ENCODE data around the gene TMEM140. TPM values are rescaled to one million over a fixed set of nuclear protein-coding genes. Genes with fewer than 3 reads are reported as not detected.

TMEM140 gene
- total RNA-seq, 1 donor from 2014 or later, result 42.1 TPM

DNA sequence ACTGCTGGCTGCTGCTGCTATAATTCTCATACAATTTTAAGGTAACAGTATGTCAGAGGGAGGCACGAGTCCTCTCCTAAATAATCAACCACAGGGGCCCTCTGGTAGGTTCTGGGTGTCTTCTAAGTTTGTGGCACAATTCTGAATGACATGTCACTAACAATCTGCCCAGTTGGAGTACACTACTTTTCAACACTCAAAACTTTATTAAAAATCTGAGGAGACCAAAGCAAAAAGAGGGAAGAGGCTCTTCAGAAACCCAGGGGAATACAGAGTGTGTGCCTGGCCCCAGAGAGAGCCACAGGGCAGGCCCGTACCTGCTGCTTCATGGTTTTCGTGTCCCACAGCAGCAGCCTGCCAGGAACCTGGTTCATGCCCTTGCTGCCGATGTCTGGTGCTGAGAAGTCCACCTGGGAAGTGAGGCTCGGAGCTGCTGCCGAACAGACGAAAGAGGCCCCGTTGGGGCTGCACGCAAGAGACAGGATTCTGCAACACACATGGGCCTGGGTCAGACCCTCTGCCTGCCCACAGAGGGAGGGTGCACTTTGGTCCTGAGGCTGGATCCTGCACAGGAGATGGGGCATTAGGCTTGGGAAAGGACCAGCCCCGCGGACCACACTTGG is 45.2 kb downstream of the TMEM140 start:
- DNase-seq (ENCODE audit: extremely low read depth, low read depth, low spot score), result no peak

DNA sequence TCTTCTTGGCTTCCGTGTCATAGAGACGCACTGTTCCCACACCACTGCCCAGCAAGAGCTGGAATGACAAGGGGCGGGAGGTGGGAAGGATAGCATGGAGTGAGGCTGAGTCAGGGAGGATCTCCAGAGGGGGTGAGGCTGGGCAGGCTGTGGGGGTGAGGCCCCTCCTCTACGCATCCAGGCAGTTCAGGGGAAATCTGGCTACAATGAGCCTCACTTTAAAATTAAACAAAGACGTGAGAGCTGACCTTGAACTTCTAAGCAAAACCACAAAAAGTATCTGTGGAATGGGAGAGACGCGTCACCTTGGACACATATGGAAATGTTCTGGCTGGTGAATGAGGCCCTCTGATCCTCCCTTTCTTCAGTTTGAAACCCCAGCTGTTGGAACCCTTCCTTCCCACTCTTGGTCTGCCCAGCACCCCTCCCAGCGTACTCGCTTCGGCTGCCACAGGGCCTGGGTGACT is 45.8 kb downstream of the TMEM140 start:
- DNase-seq (ENCODE audit: extremely low read depth, low read depth, low spot score), result no peak

DNA sequence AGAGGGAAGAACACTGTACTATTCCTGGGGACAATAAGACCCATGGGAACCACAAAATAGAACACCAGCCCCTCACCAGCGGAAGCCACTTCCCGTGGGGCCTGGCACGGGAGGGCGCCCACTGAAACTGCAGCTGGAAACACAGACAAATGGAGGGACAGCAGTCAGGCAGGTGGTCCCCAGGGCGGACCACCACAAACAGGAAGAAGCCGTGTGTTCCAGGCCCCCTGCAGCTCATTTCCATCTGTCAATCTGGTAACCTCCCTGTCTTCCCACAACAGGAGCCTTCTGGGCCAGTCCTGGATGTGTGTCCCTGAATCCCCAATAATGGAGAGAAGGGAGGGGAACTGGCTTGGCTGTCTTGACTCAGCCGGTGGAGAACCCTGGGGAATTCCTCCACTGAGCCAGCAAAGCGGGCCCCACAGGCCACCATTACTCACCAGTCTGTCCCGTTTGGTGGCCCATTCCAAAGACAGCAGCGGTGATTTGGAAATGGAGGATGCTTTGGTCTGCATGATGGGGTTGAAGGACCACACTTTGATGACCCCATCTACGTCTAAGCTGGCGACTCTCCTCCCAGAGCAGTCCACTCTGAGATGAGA is 46.7 kb downstream of the TMEM140 start:
- no peak for DNase-seq (ENCODE audit: extremely low read depth, low read depth, low spot score)

DNA sequence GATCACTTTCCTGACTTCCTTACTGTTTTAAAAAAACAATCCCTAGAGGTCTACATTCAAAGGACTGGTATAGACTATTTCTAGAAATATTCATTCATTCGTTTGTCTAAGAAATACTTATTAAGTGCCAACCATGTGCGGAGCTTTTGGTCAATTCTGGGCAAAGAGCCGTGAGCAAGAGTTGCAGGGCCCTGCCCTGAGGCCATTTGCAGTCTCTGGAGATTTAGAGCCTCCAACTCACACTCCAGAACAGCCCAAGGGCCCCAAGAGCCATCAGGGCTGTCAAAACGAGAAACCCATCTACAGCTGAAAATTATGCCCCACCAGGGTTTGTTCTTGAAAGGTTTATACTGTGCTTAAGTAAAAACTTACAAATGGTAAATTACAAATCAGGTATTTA is 47.3 kb downstream of the TMEM140 start:
- no peak for DNase-seq (ENCODE audit: extremely low read depth, low read depth, low spot score)

DNA sequence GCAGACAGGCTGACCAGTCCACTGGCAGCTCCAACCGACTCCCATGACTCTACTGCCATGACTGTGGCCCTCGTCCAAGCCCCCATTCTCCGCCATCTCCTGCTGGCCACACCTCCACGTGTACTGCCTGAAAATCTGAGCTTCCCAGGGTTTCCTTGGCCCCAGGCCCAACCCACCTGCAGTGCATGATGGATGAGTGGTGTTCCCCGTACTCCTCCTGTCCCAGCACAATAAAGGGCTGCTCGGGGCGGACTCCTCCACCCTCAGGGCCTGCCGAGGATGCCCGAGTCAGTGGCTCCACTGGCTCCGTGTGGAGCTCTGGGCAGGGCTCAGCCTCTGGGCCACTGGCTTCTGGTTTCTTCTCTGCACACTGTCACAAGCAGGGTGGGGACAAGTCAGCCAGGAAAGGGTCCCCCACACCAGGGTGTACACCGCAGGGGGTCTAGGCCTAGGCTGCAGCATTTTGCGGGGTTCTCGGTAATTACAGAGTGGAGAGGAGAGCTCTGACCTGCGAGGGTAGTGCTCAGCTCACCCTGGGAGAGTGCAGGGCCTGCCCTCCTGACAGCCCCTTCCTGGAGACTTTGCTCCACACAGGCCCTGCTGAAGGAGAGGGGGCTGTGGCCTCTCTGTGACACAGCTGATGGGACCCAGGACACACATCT is 48.2 kb downstream of the TMEM140 start:
- DNase-seq (ENCODE audit: extremely low read depth, low read depth, low spot score), result no peak

DNA sequence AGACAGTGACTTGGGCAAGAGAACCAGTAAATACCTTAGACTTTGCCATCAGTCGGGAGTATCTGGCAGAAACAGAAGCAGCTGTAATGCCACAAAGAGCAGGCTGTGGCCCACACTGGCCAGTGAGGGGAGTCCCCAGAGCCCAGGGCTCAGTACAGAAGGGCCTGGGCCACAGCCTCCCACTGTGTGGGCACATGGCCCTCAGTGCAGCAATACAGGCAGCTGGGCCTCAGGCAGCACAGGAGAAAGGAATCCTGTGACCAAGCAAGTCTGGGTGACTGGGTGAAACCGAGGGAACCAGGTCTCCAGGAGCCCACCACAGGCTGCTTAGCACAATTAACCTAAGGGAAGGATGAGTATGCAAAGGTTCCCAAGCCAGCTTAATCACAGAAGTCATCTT is 49.5 kb downstream of the TMEM140 start:
- DNase-seq (ENCODE audit: extremely low read depth, low read depth, low spot score), result no peak

DNA sequence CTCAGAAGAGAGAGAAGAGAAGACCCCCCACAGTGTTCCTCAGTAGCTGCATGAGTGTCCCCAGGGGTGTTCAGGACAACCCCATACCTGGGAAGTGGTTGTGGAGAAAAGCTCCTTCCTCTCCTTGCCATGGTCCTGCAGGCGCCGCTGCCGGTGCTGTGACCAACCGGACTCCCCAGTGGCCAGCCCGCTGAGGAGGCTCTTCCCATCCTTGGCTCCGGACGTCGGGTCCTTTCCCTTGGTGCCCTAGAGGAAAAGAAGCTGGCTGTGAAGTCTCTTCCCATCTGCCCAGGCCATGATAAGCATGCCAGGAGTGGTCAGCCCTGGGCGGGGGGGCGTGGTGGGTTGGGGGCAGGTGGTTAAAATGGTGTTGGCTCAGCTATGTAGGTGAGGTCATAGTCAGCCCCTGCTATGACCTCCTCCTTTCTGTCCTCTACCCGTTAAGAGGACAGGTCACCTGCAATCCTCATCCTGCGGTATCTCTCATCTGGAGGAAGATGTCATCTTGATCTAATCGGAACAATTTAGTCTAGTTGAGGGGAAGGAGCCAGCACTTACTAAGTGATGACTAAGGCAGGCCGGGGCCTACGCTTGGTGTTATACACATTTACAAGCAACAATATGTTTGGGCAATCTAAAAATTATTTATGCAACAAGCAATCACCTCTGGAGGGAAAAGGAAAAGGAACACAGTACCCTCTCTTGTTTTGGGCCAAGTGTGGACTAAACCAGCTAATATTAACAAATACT is 50.2 kb downstream of the TMEM140 start:
- no peak for DNase-seq (ENCODE audit: extremely low read depth, low read depth, low spot score)

DNA sequence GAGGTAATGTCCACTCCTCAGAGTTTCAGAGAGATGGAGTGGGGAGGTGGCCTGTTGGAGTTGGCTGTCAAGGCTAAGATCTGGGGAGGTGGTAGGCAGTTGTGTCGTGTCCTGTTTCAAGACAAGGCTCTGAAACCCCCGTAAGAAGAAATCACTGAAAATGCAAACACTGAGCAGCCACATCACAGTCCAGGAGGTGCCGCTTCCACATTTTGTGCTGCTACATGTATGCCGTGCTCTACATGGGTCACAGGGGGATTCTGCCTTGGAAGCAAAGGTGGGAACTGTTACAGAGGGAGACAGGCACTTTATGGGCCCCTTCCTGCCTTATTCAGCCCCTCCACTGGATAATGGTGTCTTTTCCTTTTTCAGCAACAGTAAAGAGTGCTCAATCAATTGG is 51.6 kb downstream of the TMEM140 start:
- DNase-seq (ENCODE audit: extremely low read depth, low read depth, low spot score), result no peak

DNA sequence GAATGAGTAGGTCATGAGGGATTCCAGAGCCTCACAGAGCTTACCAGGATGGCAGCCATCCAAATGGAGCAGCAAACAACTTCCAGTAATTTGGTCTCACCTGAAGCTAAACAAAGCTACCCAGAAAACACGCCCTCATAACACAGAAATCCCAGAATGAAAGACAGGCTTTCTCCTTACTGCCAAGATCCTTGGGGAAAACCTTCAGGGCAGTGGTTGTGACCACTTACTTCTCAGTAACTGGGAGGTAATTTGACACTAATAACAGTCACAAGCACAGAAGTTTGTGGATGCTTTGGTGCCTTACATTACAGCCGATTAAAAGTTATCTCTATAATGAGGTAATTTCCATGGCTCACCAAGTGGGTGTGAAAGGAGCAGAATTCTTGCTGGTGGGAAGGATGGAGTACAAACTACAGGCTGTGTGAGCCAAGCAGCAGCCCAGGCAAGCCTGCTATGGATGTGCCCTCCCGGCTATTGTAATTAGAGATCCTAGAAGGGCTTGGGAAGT is 53.0 kb downstream of the TMEM140 start:
- DNase-seq (ENCODE audit: extremely low read depth, low read depth, low spot score), result no peak

DNA sequence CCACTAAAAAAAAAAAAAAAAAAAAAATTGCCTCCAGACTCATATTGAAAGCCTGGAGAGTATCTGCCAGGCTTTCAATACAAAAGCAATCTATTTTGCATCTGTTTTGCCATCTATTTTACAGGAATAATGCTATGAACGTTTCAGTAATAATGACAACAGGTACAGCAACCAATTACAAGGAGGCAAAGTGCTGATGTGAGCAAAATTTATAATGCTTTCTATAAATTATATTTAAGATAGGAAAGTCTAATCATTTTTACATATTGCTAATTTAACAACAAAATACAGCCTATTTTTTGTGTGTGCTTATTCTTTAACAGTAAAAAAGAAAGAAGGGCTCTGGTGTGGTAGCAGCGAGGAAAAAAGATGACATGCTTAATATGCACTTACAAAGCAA is 53.5 kb downstream of the TMEM140 start:
- no peak for DNase-seq (ENCODE audit: extremely low read depth, low read depth, low spot score)

DNA sequence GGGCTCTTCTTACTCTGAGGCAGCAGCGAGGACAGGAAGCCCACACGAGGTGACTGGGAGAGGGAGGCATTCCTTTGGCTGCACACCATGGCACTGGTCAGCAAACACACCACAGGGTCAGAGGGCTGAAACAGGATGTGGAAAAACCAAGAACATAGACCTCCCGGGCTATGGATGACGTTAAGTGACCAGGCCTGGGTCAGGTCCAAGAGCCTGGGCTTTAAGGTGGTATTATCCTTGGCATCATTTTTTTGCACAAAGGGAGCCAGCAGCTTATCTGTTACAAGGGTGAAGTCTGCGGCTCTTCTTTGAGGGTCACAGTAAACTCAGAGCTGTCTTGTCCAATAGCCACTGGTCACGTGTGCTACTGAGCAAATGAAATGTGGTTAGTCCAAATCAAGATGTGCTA is 56.5 kb downstream of the TMEM140 start:
- DNase-seq (ENCODE audit: extremely low read depth, low read depth, low spot score), result no peak

DNA sequence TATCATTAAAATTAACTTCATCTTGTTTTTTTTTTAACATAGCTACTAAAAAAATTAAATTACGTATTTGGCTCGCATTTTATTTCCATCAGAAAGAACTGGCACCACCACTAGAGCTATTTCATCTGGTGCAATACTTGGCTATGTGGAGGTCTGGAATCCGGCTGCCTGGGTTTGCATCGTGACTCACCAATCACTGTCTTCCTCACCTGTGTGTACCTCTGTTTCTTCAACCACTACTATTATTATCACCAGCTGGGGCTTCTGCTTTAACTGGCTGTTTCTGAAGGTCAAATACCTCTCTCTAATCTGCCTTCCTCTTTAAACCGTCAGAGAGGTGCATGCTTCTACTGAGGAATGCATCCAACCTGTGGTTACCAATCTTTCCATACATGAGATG is 57.0 kb downstream of the TMEM140 start:
- DNase-seq (ENCODE audit: extremely low read depth, low read depth, low spot score), result no peak

DNA sequence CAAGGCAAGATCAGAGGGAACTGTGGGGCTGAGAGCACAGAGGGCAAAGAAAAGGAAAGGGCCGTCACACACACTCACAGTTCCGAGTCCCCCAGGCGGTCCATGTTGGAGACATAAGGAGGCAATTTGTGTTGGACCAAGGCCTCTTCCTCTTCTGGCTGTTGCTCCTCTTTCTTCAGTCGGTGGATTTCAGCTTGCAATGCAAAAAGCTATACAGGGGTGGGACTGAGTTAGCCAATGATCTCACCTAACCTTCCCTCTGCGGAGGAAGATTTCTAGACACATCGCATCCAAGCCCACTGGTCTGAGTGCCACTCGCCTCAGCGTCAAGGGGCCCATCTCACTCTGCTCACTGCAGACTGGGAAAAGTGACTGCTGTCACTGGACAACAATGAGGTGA is 58.0 kb downstream of the TMEM140 start:
- DNase-seq (ENCODE audit: extremely low read depth, low read depth, low spot score), result no peak

DNA sequence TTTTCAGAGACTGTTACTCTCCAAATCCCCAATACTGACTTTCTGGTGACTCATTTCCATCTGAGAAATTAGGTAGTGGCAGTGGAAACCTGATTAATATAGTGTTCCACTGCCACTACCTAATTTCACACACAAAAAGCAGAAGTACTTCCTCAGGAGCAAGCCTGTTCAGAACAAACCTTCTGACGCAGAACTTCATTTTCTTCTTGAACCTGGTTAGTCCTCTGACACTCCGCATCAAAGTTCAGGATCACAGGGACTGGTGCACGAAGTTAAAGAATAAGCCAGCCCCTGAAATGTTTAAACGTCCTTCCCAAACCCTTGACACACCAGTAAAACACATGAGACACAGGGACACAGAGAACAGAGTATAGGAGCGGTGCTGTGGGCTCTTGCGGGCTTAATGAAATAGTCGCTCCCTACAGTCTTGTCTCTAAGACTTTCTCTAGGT is 59.1 kb downstream of the TMEM140 start:
- DNase-seq (ENCODE audit: extremely low read depth, low read depth, low spot score), result no peak

DNA sequence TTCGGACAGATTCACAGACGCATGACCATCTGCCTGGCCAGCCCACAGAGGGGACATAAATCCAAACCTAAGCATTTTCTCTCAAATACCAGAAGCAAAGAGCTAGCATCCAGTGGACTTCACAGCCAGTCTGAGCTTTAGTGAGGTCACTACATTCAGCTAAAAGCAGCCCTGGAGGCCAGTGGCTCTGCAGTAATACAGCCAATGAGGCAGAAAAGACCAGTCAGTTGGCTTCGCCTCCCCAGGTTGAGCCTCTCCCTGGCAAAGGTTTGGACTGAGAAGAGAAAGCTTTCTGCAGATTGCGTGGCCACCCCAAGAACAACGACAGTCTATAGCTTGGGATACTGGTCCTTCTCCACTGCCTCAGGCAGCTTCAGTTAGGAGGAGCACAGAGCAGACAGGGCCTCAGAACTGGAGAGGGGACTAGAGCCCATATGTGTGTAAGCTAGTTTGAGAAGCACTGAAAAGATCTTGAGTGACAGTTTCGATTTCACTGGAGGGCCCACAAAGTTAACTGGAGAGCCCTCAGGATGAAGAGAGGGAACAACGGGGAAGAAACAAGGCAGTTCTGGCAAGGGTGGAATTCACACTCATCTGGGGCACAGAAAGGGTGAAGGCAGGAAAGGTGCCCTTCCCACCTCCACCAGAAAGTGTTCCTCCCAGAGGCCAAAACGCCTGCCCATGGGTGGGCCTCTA is 59.7 kb downstream of the TMEM140 start:
- no peak for DNase-seq (ENCODE audit: extremely low read depth, low read depth, low spot score)

DNA sequence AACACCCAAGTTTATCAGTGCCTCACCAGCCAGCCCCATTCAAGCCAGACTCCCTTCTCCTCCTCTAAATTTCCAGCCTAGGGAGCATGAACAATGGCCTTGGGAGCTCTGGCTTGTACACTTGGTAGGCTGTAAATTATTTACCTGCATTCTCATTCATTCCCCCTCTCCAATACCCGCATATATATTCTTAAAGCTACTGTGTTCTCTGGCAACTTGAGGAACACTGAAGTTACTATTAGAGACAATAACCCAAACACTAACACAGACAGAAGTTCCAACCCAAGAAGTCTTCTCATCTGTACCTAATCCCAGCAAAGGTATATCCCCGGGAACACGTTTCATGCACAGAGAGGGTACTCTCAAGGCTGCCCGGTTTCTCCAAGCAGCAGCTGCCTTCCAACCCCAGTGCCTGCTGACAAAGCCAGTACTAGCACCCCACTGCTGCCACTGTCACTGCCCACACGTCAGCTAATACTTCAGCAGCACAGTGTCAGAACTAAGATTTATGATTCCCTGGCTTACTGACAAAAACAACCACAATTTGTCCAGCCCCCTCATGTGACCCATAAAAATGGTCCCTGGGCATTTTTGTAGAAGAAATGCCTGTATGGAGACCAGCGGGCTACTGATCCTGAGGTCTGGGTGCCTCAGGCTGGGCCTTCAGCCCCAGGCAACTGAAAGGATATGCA is 60.4 kb downstream of the TMEM140 start:
- DNase-seq (ENCODE audit: extremely low read depth, low read depth, low spot score), result no peak

DNA sequence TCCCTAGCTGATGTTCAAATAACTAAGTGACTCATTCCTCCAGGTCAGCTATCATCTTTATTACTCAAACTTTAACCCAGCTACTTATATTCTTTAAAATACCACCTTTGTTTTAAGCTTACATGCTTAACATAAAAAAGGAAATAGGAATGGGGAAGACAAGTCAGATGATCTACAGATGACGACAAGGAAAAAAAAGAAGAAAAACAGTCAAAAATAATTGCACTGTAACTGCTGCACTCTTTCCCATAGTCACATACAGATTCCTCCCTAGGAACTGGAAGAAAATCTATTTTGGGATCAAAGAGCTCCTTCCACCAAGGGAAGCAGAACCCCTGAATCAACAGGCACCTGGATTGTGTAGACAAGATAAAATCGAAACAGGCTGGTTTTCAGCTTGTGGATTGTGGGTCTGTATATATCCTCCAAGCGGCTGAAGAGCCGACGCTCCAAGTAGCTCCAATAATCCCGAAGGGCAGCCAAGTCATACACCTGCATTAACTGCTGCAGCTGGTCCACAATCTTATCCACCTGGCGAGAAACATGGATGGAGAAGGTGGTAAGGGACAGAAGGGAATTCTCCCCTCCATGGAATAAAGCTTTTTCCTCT is 61.5 kb downstream of the TMEM140 start:
- no peak for DNase-seq (ENCODE audit: extremely low read depth, low read depth, low spot score)

DNA sequence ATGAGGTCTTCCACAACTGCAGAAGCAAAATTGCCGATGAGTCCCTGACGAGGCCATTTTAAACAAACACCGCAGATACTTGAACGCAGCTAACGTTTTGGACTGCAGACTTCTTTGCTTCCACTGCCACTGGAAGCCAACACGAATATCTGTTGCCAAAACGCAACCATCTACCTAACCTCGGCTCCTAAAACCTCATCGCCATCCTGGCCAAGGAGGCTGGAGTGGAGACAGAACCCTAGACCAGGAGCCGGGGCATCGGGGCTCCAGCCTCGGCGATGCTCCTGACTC is 63.0 kb downstream of the TMEM140 start:
- DNase-seq (ENCODE audit: extremely low read depth, low read depth, low spot score), result no peak

DNA sequence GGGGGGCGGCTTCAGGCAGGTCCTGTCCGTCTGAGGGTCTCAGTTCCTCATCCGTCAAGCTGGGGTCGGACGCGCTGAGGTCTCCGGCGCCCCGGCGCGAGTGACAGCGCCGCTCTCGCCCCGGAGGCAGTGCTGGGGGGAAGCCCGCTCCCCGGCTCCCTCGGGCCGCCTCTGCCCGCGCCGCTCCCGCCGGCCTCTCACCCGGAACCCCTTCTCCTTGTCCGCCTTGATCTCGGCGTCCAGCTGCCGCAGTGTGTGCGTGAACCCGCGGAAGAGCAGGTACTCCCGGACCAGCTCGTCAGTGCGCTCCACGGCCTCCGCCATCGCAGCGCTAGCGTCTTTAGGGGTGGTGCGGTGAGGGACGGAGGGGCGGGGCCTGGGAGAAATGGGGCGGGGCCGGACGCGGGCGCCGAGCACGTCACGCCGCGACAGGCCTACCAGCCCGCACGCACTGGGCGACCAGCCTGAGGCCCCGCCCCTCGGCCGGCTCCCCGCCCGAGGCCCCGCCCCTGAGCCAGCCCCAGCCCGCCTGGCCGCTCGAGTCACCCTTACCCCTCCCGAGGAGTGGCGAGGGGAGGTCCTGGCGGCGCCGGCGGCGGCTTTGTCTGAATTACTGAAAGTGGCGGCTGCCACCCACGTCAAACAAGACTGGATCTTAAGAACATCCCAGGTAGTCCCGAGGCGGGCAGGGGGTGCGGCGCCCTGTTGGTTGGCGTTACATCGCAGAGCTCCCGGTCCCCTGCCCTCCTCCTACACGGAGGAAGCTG is 63.5 kb downstream of the TMEM140 start, which contains the start of gene WDR91:
Gene WDR91 (minus strand): TSS at position 348 of the 767 bp plus-strand sequence. CDS start 24 bp downstream, at position 324.
- no peak for DNase-seq (ENCODE audit: extremely low read depth, low read depth, low spot score)
